Smooth muscle cell (in vitro differentiated cells): Measurements from ENCODE around the gene KMT2D. TPM values are rescaled to one million over a fixed set of nuclear protein-coding genes. Genes with fewer than 3 reads are reported as not detected.

Experiments
- DNase-seq: peaks from one replicate; lab custom pipeline; 2025; ENCODE audit not compliant: unreplicated experiment; lab: John Stamatoyannopoulos, UW
- H2AFZ ChIP-seq: fragments of 200-600 bp; sonication (generic); 2 replicates; pipeline ENCODE4 v1.6.0; 2016; ENCODE audit warnings: antibody characterized with exemption, low read depth, mild to moderate bottlenecking
- H3F3A ChIP-seq: fragments of 200-600 bp; sonication (generic); 2 replicates; pipeline ENCODE4 v1.6.0; 2017; ENCODE audit warnings: antibody characterized with exemption, low read depth
- H3K27ac ChIP-seq: fragments of 200-600 bp; sonication (generic); 2 replicates; pipeline ENCODE4 v1.5.1; 2016; ENCODE audit warnings: low read depth, mild to moderate bottlenecking
- H3K27me3 ChIP-seq: fragments of 200-600 bp; sonication (generic); 2 replicates; pipeline ENCODE4 v1.6.1; 2016; ENCODE audit warnings: low read depth, mild to moderate bottlenecking
- H3K36me3 ChIP-seq: fragments of 200-600 bp; sonication (generic); 2 replicates; pipeline ENCODE4 v1.5.1; 2016; ENCODE audit warnings: low read depth
- H3K4me1 ChIP-seq: fragments of 200-600 bp; sonication (generic); 2 replicates; pipeline ENCODE4 v1.5.1; 2016; ENCODE audit warnings: low read depth
- H3K4me2 ChIP-seq: fragments of 200-600 bp; sonication (generic); 2 replicates; pipeline ENCODE4 v1.6.0; 2016; ENCODE audit warnings: mild to moderate bottlenecking
- H3K4me3 ChIP-seq: fragments of 200-600 bp; sonication (generic); 2 replicates; pipeline ENCODE4 v1.5.1; 2016; ENCODE audit warnings: mild to moderate bottlenecking
- H3K79me2 ChIP-seq: fragments of 200-600 bp; sonication (generic); 2 replicates; pipeline ENCODE4 v1.6.0; 2016; ENCODE audit warnings: low read depth, mild to moderate bottlenecking
- H3K9ac ChIP-seq: fragments of 200-600 bp; sonication (generic); 2 replicates; pipeline ENCODE4 v1.6.0; 2016; ENCODE audit warnings: low read depth
- H3K9me3 ChIP-seq: fragments of 200-600 bp; sonication (generic); replicated peaks from 2 replicates; pipeline ENCODE4 v1.5.1; 2016; ENCODE audit warnings: low read depth
- H4K20me1 ChIP-seq: fragments of 200-600 bp; sonication (generic); 2 replicates; pipeline ENCODE4 v1.6.0; 2016; ENCODE audit warnings: low read depth
- WGBS: methylation state at CpG from one replicate; pipeline ENCODE4 v1.1.7; 2016; ENCODE audit warnings: low lambda C conversion rate; 5-methylcytosine and 5-hydroxymethylcytosine counted together
- polyA plus RNA-seq: library from polyadenylated mRNA; unstranded; fragments of >200 nt; fragmentation: Nextera tagmentation; extraction: Ambion mirVana; gene quantifications from 2 replicates; pipeline ENCODE4 v1.2.1, GENCODE V29; 2016
- total RNA-seq: library from RNA; depleted of rRNA; stranded (reverse); fragments of >200 nt; gene quantifications from 2 replicates; pipeline ENCODE4 v1.2.3, GENCODE V29; 2014
- TF ChIP-seq, protein P1 (sequence below): fragments of 200-600 bp; sonication (generic); IDR thresholded peaks from 2 replicates; pipeline ENCODE4 v1.5.1; 2017; ENCODE audit warnings: borderline replicate concordance, mild to moderate bottlenecking, antibody characterized with exemption; ENCODE audit not compliant: insufficient read depth, poor library complexity, severe bottlenecking

The KMT2D gene
- total and polyA plus RNA-seq, 2 experiments from 2014 or later: 24.6 to 25.9 TPM

DNA sequence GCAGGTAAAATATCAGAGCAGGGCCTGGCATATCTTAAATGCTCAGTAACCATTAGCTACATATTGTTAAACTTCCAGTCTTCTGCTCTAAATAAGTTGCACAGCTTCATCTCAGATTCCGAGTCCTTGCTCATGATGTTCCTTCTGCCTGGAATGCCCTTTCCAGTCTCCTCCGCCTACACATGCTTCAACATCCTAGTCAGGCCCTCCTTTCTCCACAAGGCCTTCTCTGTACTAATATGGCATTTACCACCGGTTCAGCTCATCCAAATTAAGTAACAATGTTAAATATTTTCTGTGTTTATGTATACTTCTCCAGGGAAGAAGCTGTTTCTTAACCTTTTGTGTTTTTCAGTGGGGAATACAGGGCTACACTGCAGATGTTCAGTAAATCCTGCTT is 25.5 kb upstream of the KMT2D start:
- Histone ChIP-seq H3K79me2 (no peaks in the 10 kb centered on the region), H3K4me2 (no peak overlapping the region), H3K36me3 (no peaks in the 10 kb centered on the region), H3F3A (no peaks in the 10 kb centered on the region), H2AFZ (no peak overlapping the region), H3K27me3 (peaks cover 28% of the 10 kb centered on the region), H3K9ac (no peak overlapping the region), H4K20me1 (no peaks in the 10 kb centered on the region), H3K27ac (no peak overlapping the region), H3K4me3 (no peak overlapping the region), H3K4me1 (peaks cover 10% of the 10 kb centered on the region), H3K9me3 (no peaks in the 10 kb centered on the region)
- no peak for DNase-seq
- TF ChIP-seq, protein P1, sequence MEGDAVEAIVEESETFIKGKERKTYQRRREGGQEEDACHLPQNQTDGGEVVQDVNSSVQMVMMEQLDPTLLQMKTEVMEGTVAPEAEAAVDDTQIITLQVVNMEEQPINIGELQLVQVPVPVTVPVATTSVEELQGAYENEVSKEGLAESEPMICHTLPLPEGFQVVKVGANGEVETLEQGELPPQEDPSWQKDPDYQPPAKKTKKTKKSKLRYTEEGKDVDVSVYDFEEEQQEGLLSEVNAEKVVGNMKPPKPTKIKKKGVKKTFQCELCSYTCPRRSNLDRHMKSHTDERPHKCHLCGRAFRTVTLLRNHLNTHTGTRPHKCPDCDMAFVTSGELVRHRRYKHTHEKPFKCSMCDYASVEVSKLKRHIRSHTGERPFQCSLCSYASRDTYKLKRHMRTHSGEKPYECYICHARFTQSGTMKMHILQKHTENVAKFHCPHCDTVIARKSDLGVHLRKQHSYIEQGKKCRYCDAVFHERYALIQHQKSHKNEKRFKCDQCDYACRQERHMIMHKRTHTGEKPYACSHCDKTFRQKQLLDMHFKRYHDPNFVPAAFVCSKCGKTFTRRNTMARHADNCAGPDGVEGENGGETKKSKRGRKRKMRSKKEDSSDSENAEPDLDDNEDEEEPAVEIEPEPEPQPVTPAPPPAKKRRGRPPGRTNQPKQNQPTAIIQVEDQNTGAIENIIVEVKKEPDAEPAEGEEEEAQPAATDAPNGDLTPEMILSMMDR: no peak
- 45% methylated on average over 3 of the region's 3 CpGs for WGBS

DNA sequence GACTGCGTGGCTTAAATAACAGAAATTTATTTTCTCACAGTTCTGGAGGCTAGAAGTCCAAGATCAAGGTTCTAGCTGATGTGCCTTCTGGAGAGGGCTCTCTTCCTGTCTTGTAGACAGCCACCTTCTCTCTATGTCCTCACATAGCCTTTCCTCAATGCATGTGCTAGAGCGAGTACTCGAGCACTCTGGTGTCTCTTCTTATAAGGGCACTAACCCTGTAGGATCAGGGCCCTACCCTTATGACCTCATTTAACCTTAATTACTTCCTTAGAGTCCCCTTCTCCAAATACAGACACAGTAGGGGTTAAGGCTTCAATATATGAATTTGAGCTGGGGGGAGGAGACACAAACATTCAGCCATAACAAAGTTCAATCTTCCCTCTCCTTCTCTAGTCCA is 23.8 kb upstream of the KMT2D start:
- H3K27ac ChIP-seq: no peak overlapping the region
- no peak overlapping the region for H3K4me2 ChIP-seq
- H3K27me3 ChIP-seq: peaks cover 11% of the 10 kb centered on the region
- no peak overlapping the region for H3K4me3 ChIP-seq
- H3K9me3 ChIP-seq: no peaks in the 10 kb centered on the region
- WGBS: 97% methylated on average over 3 of the region's 3 CpGs
- DNase-seq: no peak
- no peak overlapping the region for H2AFZ ChIP-seq
- TF ChIP-seq, protein P1: no peak
- H3F3A ChIP-seq: no peaks in the 10 kb centered on the region
- no peaks in the 10 kb centered on the region for H3K4me1 ChIP-seq
- H3K79me2 ChIP-seq: no peaks in the 10 kb centered on the region
- no peaks in the 10 kb centered on the region for H4K20me1 ChIP-seq
- H3K9ac ChIP-seq: no peak overlapping the region
- no peaks in the 10 kb centered on the region for H3K36me3 ChIP-seq

DNA sequence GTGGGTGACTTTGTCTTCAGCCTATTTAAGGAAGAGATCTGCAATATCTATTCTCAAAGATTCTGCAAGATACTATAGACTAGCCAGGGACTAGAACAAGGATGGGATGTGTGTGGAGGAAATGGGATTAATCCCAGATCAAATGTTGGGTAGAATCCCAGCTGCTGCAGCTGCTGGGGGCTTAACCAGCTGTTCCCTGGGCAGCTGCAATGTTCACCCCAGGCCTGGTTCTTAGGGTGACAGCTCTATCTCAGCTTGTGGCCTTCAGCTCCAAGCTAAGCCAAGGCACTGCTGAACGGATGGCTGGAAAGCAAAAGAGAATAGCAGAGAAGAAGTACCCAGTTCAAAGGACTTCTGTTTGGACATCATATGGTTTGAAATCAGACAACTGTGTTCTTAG is 19.2 kb upstream of the KMT2D start:
- Histone ChIP-seq H3K4me1 (no peaks in the 10 kb centered on the region), H3K9me3 (no peaks in the 10 kb centered on the region), H3F3A (no peaks in the 10 kb centered on the region), H3K27me3 (no peaks in the 10 kb centered on the region), H4K20me1 (no peaks in the 10 kb centered on the region), H3K36me3 (no peaks in the 10 kb centered on the region), H3K4me3 (no peak overlapping the region), H3K79me2 (no peaks in the 10 kb centered on the region), H2AFZ (no peak overlapping the region), H3K27ac (no peak overlapping the region), H3K9ac (no peak overlapping the region), H3K4me2 (no peak overlapping the region)
- TF ChIP-seq, protein P1: no peak
- WGBS: 69% methylated on average over 1 of the region's 1 CpG
- DNase-seq: no peak

DNA sequence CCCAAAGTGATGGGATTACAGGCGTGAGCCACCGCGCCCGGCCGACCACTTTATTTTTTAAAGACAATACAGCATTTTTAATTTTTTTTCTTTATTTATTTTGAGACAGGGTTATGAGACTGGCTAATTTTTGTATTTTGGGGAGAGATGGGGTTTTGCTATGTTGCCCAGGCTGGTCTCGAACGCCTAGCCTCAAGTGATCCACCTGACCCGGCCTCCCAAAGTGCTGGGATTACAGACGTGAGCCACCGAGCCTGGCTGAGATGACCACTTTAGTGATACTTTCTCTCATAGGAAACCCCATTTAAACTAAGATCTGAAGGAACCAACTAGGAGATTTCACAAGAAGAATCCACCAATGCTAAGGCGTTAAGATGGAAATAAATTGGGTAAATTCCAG is 10.4 kb upstream of the KMT2D start:
- no peak for DNase-seq
- peaks cover 5% of the 10 kb centered on the region for H3K4me1 ChIP-seq
- H3K9me3 ChIP-seq: no peaks in the 10 kb centered on the region
- no peak overlapping the region for H3K4me2 ChIP-seq
- no peaks in the 10 kb centered on the region for H3K27me3 ChIP-seq
- TF ChIP-seq, protein P1: no peak
- no peak overlapping the region for H3K9ac ChIP-seq
- H3K27ac ChIP-seq: no peak overlapping the region
- H2AFZ ChIP-seq: no peak overlapping the region
- H4K20me1 ChIP-seq: no peaks in the 10 kb centered on the region
- WGBS: 97% methylated on average over 11 of the region's 11 CpGs
- no peak overlapping the region for H3K4me3 ChIP-seq
- H3F3A ChIP-seq: no peaks in the 10 kb centered on the region
- no peaks in the 10 kb centered on the region for H3K79me2 ChIP-seq
- H3K36me3 ChIP-seq: no peaks in the 10 kb centered on the region
